Measurements from ENCODE around the gene TADA1. TPM values are rescaled to one million over a fixed set of nuclear protein-coding genes. Genes with fewer than 3 reads are reported as not detected.

TADA1 gene
- total and polyA plus RNA-seq, 9 donors: 9.8 to 15.0 (median 11.5) TPM

DNA sequence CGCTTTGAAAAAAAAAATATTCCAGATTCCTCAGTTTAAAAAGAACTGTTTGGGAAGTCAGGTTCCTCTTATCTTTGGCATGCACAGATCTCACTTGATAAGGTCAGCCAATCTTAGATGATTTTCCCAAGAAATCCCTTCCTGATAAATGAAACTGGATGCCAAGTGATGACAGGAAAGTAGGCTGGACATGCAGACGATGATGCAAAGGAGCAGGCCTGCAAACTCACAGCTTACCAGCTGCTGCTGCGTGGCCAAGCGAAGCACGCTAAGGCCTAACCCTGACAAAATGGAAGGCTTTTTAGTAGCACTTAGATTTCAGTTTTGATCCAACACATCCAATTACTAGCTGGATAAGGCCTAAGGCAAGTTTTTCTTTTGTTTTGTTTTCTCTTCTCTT lies 10.1 kb downstream of the TADA1 start:
- no peak for TF ChIP-seq EP300 (IDR thresholded peaks at IDR 0.05)
- H3K36me3 ChIP-seq: no peaks in the 10 kb centered on the region
- H3K4me3 ChIP-seq: no peak overlapping the region
- no peak for DNase-seq
- 79 to 85% (median 84%) methylated on average over 5 of the region's 5 CpGs for WGBS, 3 donors
- H3K27me3 ChIP-seq: no peaks in the 10 kb centered on the region
- H3K4me1 ChIP-seq (ENCODE audit: insufficient read depth): no peaks in the 10 kb centered on the region
- intact Hi-C loops (cut with DNase I): no loop called here
- H3K27ac ChIP-seq: no peak overlapping the region
- no peaks in the 10 kb centered on the region for H3K9me3 ChIP-seq

DNA sequence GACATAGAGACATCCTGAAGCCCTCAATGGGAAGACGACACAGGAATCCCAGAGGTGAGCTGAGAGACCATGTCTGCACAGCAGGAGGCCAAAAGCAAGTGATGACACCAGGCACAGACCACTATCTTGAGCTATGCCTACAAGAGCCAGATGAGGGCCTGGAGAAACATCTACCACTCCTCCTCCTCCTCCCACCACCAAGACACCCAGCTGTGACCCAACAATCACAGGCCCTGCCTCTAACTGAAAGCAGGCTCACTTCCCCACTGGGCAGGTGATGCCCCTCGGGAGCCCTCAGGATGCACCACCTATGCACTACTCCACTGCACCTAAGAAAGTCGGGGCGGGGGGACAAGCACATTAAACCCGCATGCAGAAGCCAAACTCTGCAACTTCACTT lies 16.5 kb downstream of the TADA1 start:
- peaks cover 2% of the 10 kb centered on the region for H3K4me1 ChIP-seq (ENCODE audit: insufficient read depth)
- H3K27ac ChIP-seq: no peak overlapping the region
- intact Hi-C loops (cut with DNase I): no loop called here
- H3K27me3 ChIP-seq: no peaks in the 10 kb centered on the region
- H3K9me3 ChIP-seq: no peaks in the 10 kb centered on the region
- WGBS, 3 donors: 71 to 85% (median 78%) methylated on average over 5 of the region's 5 CpGs
- TF ChIP-seq CTCF (IDR thresholded peaks at IDR 0.05): no peak
- no peak for TF ChIP-seq POLR2A (IDR thresholded peaks at IDR 0.05)
- no peak for TF ChIP-seq EP300 (IDR thresholded peaks at IDR 0.05)
- no peak for DNase-seq
- H3K4me3 ChIP-seq: no peak overlapping the region
- no peaks in the 10 kb centered on the region for H3K36me3 ChIP-seq

GRCh38 chr1:166858726-166859419 lies 17.2 kb downstream of the TADA1 start:
- 73 to 79% (median 73%) methylated on average over 7 of the region's 7 CpGs for WGBS, 3 donors
- Histone ChIP-seq H3K27me3 (no peaks in the 10 kb centered on the region), H3K36me3 (no peaks in the 10 kb centered on the region), H3K4me1 (ENCODE audit: insufficient read depth) (peaks cover 2% of the 10 kb centered on the region), H3K9me3 (no peaks in the 10 kb centered on the region), H3K27ac (no peak overlapping the region), H3K4me3 (no peak overlapping the region)
- no peak for DNase-seq
- TF ChIP-seq CTCF (IDR thresholded peaks at IDR 0.05): no peak
- no peak for TF ChIP-seq EP300 (IDR thresholded peaks at IDR 0.05)
- TF ChIP-seq POLR2A (IDR thresholded peaks at IDR 0.05): no peak
- intact Hi-C loops (cut with DNase I): no loop called here

GRCh38 chr1:166857995-166858394 lies 18.1 kb downstream of the TADA1 start:
- WGBS, 3 donors: 85 to 91% (median 88%) methylated on average over 3 of the region's 3 CpGs
- Histone ChIP-seq H3K27me3 (no peaks in the 10 kb centered on the region), H3K9me3 (no peaks in the 10 kb centered on the region), H3K4me3 (no peak overlapping the region), H3K4me1 (ENCODE audit: insufficient read depth) (peaks cover 2% of the 10 kb centered on the region), H3K36me3 (no peaks in the 10 kb centered on the region), H3K27ac (no peak overlapping the region)
- TF ChIP-seq EP300 (IDR thresholded peaks at IDR 0.05) (no peak), POLR2A (IDR thresholded peaks at IDR 0.05) (no peak), CTCF (IDR thresholded peaks at IDR 0.05) (no peak)
- no peak for DNase-seq
- intact Hi-C loops (cut with DNase I): no loop called here

- Histone ChIP-seq H3K4me1 (ENCODE audit: insufficient read depth) (peaks cover 2% of the 10 kb centered on the region), H3K36me3 (no peaks in the 10 kb centered on the region)
- 86 to 92% (median 91%) methylated on average over 3 of the region's 3 CpGs for WGBS, 3 donors
These were observed 20.5 kb downstream of the TADA1 start for GRCh38 chr1:166855558-166855957.

More at GRCh38 chr1:166855558-166855957, 20.5 kb downstream of the TADA1 start:
- no peaks in the 10 kb centered on the region for H3K27me3 ChIP-seq
- no peaks in the 10 kb centered on the region for H3K9me3 ChIP-seq
- H3K4me3 ChIP-seq: no peak overlapping the region
- intact Hi-C loops (cut with DNase I): no loop called here
- TF ChIP-seq CTCF (IDR thresholded peaks at IDR 0.05) (no peak), POLR2A (IDR thresholded peaks at IDR 0.05) (no peak), EP300 (IDR thresholded peaks at IDR 0.05) (no peak)
- no peak for DNase-seq
- H3K27ac ChIP-seq: no peak overlapping the region
